ENCODE data around the gene KIF20B. TPM values are rescaled to one million over a fixed set of nuclear protein-coding genes. Genes with fewer than 3 reads are reported as not detected.

KIF20B gene
- total RNA-seq, 2 donors from 2014 or later: 2.0 to 9.9 TPM

DNA sequence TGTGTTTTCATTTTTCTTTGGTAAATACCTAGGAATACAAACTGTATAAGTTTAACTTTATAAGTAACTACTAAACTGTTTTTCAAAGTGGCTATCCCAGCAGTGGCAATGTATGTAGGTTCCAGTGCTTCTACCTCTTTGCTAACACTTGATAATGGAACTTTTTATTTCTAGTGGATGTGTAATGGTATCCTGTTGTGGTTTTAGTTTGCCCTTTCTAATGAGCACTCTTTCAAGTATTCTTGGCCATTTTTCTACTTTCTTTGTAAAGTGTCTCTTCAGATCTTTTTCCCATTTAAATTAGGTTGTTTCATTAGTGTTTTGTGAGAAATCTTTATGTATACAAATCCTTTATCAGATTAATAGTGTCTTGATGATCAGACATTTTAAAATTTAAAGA, 4.6 kb downstream of the KIF20B start:
- DNase-seq (ENCODE audit: low spot score) (no peak), ATAC-seq (ENCODE audit: insufficient number of reproducible peaks, low FRiP score, low read depth) (no peak)
- Histone ChIP-seq H3K36me3 (no peaks in the 10 kb centered on the region), H3K27me3 (replicated peaks; ENCODE audit: insufficient read depth) (no peaks in the 10 kb centered on the region), H3K9me3 (no peaks in the 10 kb centered on the region), H3K4me3 (no peak overlapping the region), H3K27ac (no peak overlapping the region), H3K4me1 (ENCODE audit: control insufficient read depth in 1 of 2, low read depth in 2 of 2) (peaks cover 4 to 8% of the 10 kb centered on the region in 2 donors)
- TF ChIP-seq, protein P1, sequence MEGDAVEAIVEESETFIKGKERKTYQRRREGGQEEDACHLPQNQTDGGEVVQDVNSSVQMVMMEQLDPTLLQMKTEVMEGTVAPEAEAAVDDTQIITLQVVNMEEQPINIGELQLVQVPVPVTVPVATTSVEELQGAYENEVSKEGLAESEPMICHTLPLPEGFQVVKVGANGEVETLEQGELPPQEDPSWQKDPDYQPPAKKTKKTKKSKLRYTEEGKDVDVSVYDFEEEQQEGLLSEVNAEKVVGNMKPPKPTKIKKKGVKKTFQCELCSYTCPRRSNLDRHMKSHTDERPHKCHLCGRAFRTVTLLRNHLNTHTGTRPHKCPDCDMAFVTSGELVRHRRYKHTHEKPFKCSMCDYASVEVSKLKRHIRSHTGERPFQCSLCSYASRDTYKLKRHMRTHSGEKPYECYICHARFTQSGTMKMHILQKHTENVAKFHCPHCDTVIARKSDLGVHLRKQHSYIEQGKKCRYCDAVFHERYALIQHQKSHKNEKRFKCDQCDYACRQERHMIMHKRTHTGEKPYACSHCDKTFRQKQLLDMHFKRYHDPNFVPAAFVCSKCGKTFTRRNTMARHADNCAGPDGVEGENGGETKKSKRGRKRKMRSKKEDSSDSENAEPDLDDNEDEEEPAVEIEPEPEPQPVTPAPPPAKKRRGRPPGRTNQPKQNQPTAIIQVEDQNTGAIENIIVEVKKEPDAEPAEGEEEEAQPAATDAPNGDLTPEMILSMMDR (IDR thresholded peaks at IDR 0.05): no peak

DNA sequence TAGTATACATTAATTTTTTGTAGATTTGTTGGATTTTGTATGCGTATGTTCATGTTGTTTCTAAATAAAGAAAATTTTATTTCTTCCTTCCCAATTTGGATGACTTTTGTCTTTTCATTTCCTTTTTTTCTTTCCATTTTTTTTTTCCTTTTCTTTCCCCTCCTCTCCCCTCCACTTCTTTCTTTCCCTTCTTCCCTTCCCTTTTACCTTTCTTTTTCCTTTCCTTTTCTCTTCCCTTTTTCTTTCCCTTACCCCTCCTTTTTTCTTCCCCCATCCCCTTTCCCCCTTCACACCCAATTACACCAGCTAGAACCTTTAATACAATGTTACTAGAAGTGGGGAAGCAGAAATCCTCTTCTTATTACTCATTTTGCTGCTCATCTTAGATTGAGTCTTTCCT, 6.0 kb downstream of the KIF20B start:
- no peak for ATAC-seq (ENCODE audit: insufficient number of reproducible peaks, low FRiP score, low read depth)
- no peaks in the 10 kb centered on the region for H3K36me3 ChIP-seq
- no peak overlapping the region for H3K27ac ChIP-seq

DNA sequence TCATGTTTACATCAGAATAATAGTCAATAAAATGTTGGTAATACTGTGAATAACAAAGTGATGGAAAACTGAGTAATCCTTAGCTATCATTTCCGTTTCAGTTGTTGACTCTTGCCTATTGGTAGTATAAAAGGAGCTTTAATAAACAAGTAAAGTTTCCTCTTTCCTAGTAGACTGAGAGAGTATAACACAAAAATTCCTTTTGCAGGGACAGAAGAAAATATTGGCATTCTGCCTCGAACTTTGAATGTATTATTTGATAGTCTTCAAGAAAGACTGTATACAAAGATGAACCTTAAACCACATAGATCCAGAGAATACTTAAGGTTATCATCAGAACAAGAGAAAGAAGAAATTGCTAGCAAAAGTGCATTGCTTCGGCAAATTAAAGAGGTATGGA, 9.4 kb downstream of the KIF20B start:
- H3K27me3 ChIP-seq (replicated peaks; ENCODE audit: insufficient read depth): no peaks in the 10 kb centered on the region
- H3K27ac ChIP-seq: no peak overlapping the region
- DNase-seq (ENCODE audit: low spot score) (no peak), ATAC-seq (ENCODE audit: insufficient number of reproducible peaks, low FRiP score, low read depth) (no peak)
- no peak overlapping the region for H3K4me3 ChIP-seq
- H3K4me1 ChIP-seq (ENCODE audit: control insufficient read depth in 1 of 2, low read depth in 2 of 2): no peaks in the 10 kb centered on the region
- H3K36me3 ChIP-seq: no peaks in the 10 kb centered on the region
- no peaks in the 10 kb centered on the region for H3K9me3 ChIP-seq
- TF ChIP-seq, protein P1 (IDR thresholded peaks at IDR 0.05): no peak

More for the DNA sequence above, 6.0 kb downstream of the KIF20B start:
- H3K9me3 ChIP-seq: no peaks in the 10 kb centered on the region
- H3K4me3 ChIP-seq: no peak overlapping the region
- TF ChIP-seq, protein P1 (IDR thresholded peaks at IDR 0.05): no peak
- no peaks in the 10 kb centered on the region for H3K27me3 ChIP-seq (replicated peaks; ENCODE audit: insufficient read depth)
- no peak for DNase-seq (ENCODE audit: low spot score)
- H3K4me1 ChIP-seq (ENCODE audit: control insufficient read depth in 1 of 2, low read depth in 2 of 2): peaks cover 0 to 2% of the 10 kb centered on the region in 2 donors

DNA sequence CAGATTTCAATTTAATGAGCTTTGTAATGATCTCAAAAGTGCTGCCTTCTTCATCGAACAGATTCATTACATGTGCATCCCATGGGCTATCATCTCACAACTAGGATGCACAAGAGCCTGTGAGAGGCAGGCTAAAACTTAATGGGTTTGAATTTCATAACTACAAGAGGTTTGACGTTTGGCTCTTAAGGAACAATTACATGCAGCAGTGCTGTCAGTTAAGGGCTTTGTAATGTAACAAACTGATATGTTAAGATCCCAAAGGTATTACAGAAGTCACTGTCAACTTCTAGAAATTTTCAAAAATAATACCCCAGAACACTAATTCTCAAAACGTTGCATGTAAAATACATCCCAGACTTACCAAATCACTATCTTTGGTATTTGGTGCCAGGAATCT, 33.2 kb downstream of the KIF20B start:
- no peaks in the 10 kb centered on the region for H3K4me1 ChIP-seq (ENCODE audit: control insufficient read depth in 1 of 2, low read depth in 2 of 2)
- ATAC-seq (ENCODE audit: insufficient number of reproducible peaks, low FRiP score, low read depth): no peak
- TF ChIP-seq, protein P1 (IDR thresholded peaks at IDR 0.05): no peak

DNA sequence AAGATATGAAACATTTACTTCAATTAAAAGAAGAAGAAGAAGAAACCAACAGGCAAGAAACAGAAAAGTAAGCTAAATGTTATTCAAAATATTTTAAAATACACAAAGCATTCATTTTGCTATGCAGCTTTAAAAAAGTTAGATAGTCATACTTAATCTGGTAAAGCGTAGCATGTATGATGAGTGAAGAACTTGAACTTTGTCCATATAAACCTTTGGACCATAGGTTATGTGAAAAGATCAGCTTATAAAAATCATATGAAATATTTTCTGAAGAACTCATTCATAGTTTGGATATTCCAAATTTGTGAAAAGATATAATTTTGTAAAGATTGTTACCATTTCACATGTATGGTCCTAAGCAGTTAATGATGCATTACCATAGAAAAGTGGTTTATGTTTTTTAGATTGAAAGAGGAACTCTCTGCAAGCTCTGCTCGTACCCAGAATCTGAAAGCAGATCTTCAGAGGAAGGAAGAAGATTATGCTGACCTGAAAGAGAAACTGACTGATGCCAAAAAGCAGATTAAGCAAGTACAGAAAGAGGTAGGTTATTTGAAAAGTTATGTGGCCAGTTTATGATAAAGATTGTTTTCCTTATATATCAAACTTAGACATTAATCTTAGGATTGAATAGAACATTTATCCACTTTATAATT, 37.3 kb downstream of the KIF20B start:
- TF ChIP-seq, protein P1 (IDR thresholded peaks at IDR 0.05): no peak
- Histone ChIP-seq H3K9me3 (no peaks in the 10 kb centered on the region), H3K4me3 (no peak overlapping the region), H3K27ac (no peak overlapping the region), H3K4me1 (ENCODE audit: control insufficient read depth in 1 of 2, low read depth in 2 of 2) (no peaks in the 10 kb centered on the region), H3K27me3 (replicated peaks; ENCODE audit: insufficient read depth) (no peaks in the 10 kb centered on the region), H3K36me3 (no peaks in the 10 kb centered on the region)
- ATAC-seq (ENCODE audit: insufficient number of reproducible peaks, low FRiP score, low read depth): no peak
- DNase-seq (ENCODE audit: low spot score): no peak

More for the DNA sequence above, 33.2 kb downstream of the KIF20B start:
- no peak for DNase-seq (ENCODE audit: low spot score)
- Histone ChIP-seq H3K4me3 (no peak overlapping the region), H3K27ac (no peak overlapping the region), H3K36me3 (no peaks in the 10 kb centered on the region), H3K27me3 (replicated peaks; ENCODE audit: insufficient read depth) (no peaks in the 10 kb centered on the region), H3K9me3 (no peaks in the 10 kb centered on the region)
